Measurements from ENCODE around the gene CKS1B. TPM values are rescaled to one million over a fixed set of nuclear protein-coding genes. Genes with fewer than 3 reads are reported as not detected.
A peak's percentile ranks its signal among the peaks of the same experiment; 100 is the strongest.

The CKS1B gene
- total RNA-seq, 2 donors from 2014 or later: 145 to 229 TPM

DNA sequence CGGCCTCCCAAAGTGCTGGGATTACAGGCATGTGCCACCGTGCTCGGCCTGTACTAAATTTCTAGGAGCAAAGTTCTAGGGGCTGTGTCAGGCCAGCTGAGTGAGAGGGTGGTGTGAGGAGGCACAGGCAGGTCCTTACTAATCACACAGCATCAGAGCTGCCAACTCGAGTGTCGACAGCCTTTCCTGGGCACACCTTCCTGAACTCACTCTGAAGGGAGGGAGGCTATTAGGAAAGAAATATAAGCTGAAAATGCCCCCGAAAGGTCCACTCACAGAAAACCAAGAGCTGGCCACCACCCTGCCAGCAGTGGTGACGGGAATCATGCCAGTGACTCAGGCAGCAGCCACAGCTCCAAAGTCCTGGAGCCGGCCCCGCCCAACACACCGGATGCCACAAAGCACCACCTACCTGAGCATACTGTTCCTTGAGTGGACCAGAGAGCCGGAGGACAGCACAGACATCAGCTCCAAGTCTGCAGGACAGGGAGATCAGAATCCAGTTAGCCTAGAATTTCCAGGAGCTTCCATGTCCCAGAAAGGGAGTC, 42.5 kb upstream of the CKS1B start:
- TF ChIP-seq CTCF (conservative IDR thresholded peaks at IDR 0.05): no peak
- H3K4me1 Mint-ChIP-seq: peaks cover 3% of the 10 kb centered on the region
- H3K27me3 Mint-ChIP-seq (ENCODE audit: insufficient read depth): peaks cover 2% of the 10 kb centered on the region

DNA sequence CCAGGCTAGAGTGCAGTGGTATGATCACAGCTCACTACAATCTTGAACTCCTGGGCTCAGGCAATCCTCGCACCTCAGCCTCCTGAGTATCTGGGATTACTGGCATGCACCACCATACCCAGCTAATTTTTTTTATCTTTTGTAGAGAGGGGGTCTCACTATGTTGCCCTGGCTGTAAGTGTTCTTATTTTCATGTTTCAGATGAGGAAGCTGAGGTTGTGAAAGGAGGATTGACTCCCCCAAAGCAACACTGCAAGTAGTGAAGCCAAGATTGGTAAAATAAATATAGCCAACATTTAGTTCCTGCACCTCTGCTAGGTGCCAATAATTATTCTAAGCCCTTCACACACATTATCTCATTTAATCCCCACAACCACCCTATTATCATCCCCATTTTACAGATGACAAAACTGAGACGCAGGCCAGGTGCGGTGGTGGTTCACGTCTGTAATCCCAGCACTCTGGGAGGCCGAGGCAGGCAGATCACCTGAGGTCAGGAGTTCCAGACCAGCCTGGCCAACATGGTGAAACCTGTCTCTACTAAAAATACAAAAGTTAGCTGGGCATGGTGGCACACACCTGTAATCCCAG, 40.0 kb upstream of the CKS1B start:
- no peak for TF ChIP-seq CTCF (conservative IDR thresholded peaks at IDR 0.05)
- Histone ChIP-seq H3K4me3 (ENCODE audit: low read length) (no peak overlapping the region), H3K9ac (ENCODE audit: extremely low read depth, low read length, poor library complexity, severe bottlenecking) (no peak overlapping the region), H3K9me3 (ENCODE audit: control insufficient read depth, low read length) (no peaks in the 10 kb centered on the region), H3K4me1 (ENCODE audit: control insufficient read depth, insufficient read depth, low read length) (no peaks in the 10 kb centered on the region), H3K36me3 (ENCODE audit: control insufficient read depth, insufficient read depth, low read length) (peaks cover 4% of the 10 kb centered on the region), H3K27me3 (ENCODE audit: control insufficient read depth, insufficient read depth, low read length, poor library complexity, severe bottlenecking) (no peaks in the 10 kb centered on the region), H3K27ac (ENCODE audit: low read depth, low read length) (no peak overlapping the region)
- DNase-seq: no peak
- Mint-ChIP-seq H3K4me1 (peaks cover 10% of the 10 kb centered on the region), H3K9me3 (no peaks in the 10 kb centered on the region), H3K36me3 (ENCODE audit: low read depth) (no peaks in the 10 kb centered on the region), H3K4me3 (no peak overlapping the region), H3K27me3 (ENCODE audit: insufficient read depth) (peaks cover 2% of the 10 kb centered on the region), H3K27ac (no peak overlapping the region)
- 97% methylated on average over 4 to 5 of the region's 5 CpGs for WGBS, 2 experiments (ENCODE audit: insufficient coverage in 1 of 2, insufficient read length in 1 of 2)

More for the DNA sequence above, 42.5 kb upstream of the CKS1B start:
- H3K27ac ChIP-seq (ENCODE audit: low read depth, low read length): no peak overlapping the region
- 89 to 96% methylated on average over 7 to 11 of the region's 11 CpGs for WGBS, 2 experiments (ENCODE audit: insufficient coverage in 1 of 2, insufficient read length in 1 of 2)
- H3K4me1 ChIP-seq (ENCODE audit: control insufficient read depth, insufficient read depth, low read length): no peaks in the 10 kb centered on the region
- no peak for DNase-seq
- H3K36me3 ChIP-seq (ENCODE audit: control insufficient read depth, insufficient read depth, low read length): peaks cover 6% of the 10 kb centered on the region
- no peaks in the 10 kb centered on the region for H3K9me3 ChIP-seq (ENCODE audit: control insufficient read depth, low read length)
- no peak overlapping the region for H3K9ac ChIP-seq (ENCODE audit: extremely low read depth, low read length, poor library complexity, severe bottlenecking)
- H3K4me3 Mint-ChIP-seq: no peak overlapping the region
- H3K36me3 Mint-ChIP-seq (ENCODE audit: low read depth): peaks cover 16% of the 10 kb centered on the region
- no peak overlapping the region for H3K4me3 ChIP-seq (ENCODE audit: low read length)
- no peaks in the 10 kb centered on the region for H3K27me3 ChIP-seq (ENCODE audit: control insufficient read depth, insufficient read depth, low read length, poor library complexity, severe bottlenecking)
- no peak overlapping the region for H3K27ac Mint-ChIP-seq
- no peaks in the 10 kb centered on the region for H3K9me3 Mint-ChIP-seq

GRCh38 chr1:154935749-154936554, 38.5 kb upstream of the CKS1B start:
- H3K9me3 ChIP-seq (ENCODE audit: control insufficient read depth, low read length): no peaks in the 10 kb centered on the region
- H3K27me3 ChIP-seq (ENCODE audit: control insufficient read depth, insufficient read depth, low read length, poor library complexity, severe bottlenecking): no peaks in the 10 kb centered on the region
- H3K36me3 ChIP-seq (ENCODE audit: control insufficient read depth, insufficient read depth, low read length): peaks cover 4% of the 10 kb centered on the region
- no peak for TF ChIP-seq CTCF (conservative IDR thresholded peaks at IDR 0.05)
- H3K4me3 Mint-ChIP-seq: peak overlapping the region; percentile 81
- H3K27ac ChIP-seq (ENCODE audit: low read depth, low read length): peak overlapping the region; percentile 100
- peaks cover 19% of the 10 kb centered on the region for H3K4me1 Mint-ChIP-seq
- peak overlapping the region; percentile 100 for H3K27ac Mint-ChIP-seq
- DNase-seq: no peak
- WGBS, 2 experiments (ENCODE audit: insufficient coverage in 1 of 2, insufficient read length in 1 of 2): 55 to 69% methylated on average over 17 to 27 of the region's 27 CpGs
- no peaks in the 10 kb centered on the region for H3K4me1 ChIP-seq (ENCODE audit: control insufficient read depth, insufficient read depth, low read length)
- peaks cover 2% of the 10 kb centered on the region for H3K27me3 Mint-ChIP-seq (ENCODE audit: insufficient read depth)
- H3K9ac ChIP-seq (ENCODE audit: extremely low read depth, low read length, poor library complexity, severe bottlenecking): peak overlapping the region; percentile 99
- peak overlapping the region; percentile 93 for H3K4me3 ChIP-seq (ENCODE audit: low read length)
- no peaks in the 10 kb centered on the region for H3K36me3 Mint-ChIP-seq (ENCODE audit: low read depth)
- H3K9me3 Mint-ChIP-seq: no peaks in the 10 kb centered on the region

All from endodermal cell (in vitro differentiated cells).